ENCODE data around the gene FALEC. TPM values are rescaled to one million over a fixed set of nuclear protein-coding genes. Genes with fewer than 3 reads are reported as not detected.
A peak's percentile ranks its signal among the peaks of the same experiment; 100 is the strongest.

FALEC gene
- polyA plus RNA-seq, 1 experiment, result not detected

DNA sequence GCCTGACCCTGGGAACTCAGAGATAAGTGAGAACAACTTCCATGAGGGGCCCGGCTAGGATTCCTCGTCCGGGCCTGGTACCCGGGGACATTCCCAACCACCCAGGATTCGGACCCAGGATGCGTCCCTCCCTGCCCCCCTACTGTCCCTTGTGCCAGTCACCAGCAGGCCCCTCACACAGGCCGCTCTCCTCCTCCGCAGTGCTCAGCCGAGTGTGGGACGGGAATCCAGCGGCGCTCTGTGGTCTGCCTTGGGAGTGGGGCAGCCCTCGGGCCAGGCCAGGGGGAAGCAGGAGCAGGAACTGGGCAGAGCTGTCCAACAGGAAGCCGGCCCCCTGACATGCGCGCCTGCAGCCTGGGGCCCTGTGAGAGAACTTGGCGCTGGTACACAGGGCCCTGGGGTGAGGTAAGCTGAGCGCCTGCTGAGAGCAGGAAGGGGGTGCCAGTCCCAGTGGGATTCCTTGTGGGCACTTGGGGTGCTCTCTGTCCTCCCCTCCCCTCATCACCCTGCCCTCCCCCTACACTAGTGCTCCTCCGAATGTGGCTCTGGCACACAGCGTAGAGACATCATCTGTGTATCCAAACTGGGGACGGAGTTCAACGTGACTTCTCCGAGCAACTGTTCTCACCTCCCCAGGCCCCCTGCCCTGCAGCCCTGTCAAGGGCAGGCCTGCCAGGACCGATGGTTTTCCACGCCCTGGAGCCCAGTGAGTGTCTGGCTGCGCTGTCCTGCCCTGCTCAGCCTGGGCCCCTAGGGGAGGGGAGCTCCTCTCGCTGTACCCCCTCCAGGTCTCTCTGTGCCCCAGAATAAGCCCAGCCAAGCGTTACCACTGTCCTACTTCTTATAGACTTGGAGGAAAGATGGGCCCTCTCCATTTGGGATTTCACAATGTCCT lies 43.5 kb downstream of the FALEC start:
- Histone ChIP-seq H3K36me3 (ENCODE audit: control insufficient read depth, insufficient read depth, low read length) (peaks cover 7% of the 10 kb centered on the region), H3K4me3 (ENCODE audit: low read depth, low read length) (no peak overlapping the region), H3K27me3 (ENCODE audit: control insufficient read depth, insufficient read depth, low read length) (no peaks in the 10 kb centered on the region)
- no peak for DNase-seq (ENCODE audit: low read depth)
- TF ChIP-seq, protein P1, sequence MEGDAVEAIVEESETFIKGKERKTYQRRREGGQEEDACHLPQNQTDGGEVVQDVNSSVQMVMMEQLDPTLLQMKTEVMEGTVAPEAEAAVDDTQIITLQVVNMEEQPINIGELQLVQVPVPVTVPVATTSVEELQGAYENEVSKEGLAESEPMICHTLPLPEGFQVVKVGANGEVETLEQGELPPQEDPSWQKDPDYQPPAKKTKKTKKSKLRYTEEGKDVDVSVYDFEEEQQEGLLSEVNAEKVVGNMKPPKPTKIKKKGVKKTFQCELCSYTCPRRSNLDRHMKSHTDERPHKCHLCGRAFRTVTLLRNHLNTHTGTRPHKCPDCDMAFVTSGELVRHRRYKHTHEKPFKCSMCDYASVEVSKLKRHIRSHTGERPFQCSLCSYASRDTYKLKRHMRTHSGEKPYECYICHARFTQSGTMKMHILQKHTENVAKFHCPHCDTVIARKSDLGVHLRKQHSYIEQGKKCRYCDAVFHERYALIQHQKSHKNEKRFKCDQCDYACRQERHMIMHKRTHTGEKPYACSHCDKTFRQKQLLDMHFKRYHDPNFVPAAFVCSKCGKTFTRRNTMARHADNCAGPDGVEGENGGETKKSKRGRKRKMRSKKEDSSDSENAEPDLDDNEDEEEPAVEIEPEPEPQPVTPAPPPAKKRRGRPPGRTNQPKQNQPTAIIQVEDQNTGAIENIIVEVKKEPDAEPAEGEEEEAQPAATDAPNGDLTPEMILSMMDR (IDR thresholded peaks at IDR 0.05; ENCODE audit: insufficient read depth, low read depth, low read length), result no peak
- CTCF ChIA-PET, result interaction anchor here (0.5 to 9.9 kb wide), 26 partner anchors 9 to 437 kb away, joined by 3 to 121 read pairs (median 7); partner anchors contain the start of genes ADAMTSL4, CERS2, CTSK and ECM1
- POLR2A ChIA-PET, result no interaction called here

DNA sequence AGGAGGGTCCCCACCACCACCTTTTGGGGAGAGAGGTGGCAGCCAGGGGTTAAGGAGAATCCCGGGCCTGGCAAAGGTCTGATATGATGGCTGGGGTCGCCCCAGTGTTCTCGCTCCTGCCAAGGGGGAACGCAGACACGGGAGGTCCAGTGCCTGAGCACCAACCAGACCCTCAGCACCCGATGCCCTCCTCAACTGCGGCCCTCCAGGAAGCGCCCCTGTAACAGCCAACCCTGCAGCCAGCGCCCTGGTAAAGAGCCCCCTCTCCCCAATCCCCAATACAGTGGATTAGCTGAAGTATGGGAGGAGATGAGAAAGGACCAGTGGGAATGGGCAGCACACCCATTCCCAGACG lies 44.1 kb downstream of the FALEC start:
- H3K36me3 ChIP-seq (ENCODE audit: control insufficient read depth, insufficient read depth, low read length), result peaks cover 7% of the 10 kb centered on the region
- TF ChIP-seq, protein P1 (IDR thresholded peaks at IDR 0.05; ENCODE audit: insufficient read depth, low read depth, low read length), result no peak
- ChIA-PET POLR2A (no interaction called here), CTCF (interaction anchor here (1.0 to 9.9 kb wide), 22 partner anchors 10 to 436 kb away, joined by 3 to 121 read pairs (median 8); partner anchors contain the start of genes ADAMTSL4, CERS2, CTSK and ECM1)
- no peak overlapping the region for H3K4me3 ChIP-seq (ENCODE audit: low read depth, low read length)
- no peak for DNase-seq (ENCODE audit: low read depth)
- no peaks in the 10 kb centered on the region for H3K27me3 ChIP-seq (ENCODE audit: control insufficient read depth, insufficient read depth, low read length)

DNA sequence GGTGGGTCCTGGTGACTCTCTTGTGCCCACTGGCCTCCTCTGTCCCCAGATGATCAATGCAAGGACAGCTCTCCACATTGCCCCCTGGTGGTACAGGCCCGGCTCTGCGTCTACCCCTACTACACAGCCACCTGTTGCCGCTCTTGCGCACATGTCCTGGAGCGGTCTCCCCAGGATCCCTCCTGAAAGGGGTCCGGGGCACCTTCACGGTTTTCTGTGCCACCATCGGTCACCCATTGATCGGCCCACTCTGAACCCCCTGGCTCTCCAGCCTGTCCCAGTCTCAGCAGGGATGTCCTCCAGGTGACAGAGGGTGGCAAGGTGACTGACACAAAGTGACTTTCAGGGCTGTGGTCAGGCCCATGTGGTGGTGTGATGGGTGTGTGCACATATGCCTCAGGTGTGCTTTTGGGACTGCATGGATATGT lies 44.5 kb downstream of the FALEC start:
- Histone ChIP-seq H3K4me3 (ENCODE audit: low read depth, low read length) (no peak overlapping the region), H3K27me3 (ENCODE audit: control insufficient read depth, insufficient read depth, low read length) (no peaks in the 10 kb centered on the region), H3K36me3 (ENCODE audit: control insufficient read depth, insufficient read depth, low read length) (peaks cover 7% of the 10 kb centered on the region)
- ChIA-PET CTCF (interaction anchor here (1.0 to 9.9 kb wide), 35 partner anchors 10 to 436 kb away, joined by 3 to 121 read pairs (median 7); partner anchors contain the start of genes ADAMTSL4, CERS2, CTSK and ECM1), POLR2A (interaction anchor here (0.5 to 1.2 kb wide), 2 partner anchors 19 to 500 kb away, joined by 4 to 5 read pairs; partner anchors contain the start of gene MCL1)
- DNase-seq (ENCODE audit: low read depth), result no peak
- TF ChIP-seq, protein P1 (IDR thresholded peaks at IDR 0.05; ENCODE audit: insufficient read depth, low read depth, low read length), result peak; percentile 94

DNA sequence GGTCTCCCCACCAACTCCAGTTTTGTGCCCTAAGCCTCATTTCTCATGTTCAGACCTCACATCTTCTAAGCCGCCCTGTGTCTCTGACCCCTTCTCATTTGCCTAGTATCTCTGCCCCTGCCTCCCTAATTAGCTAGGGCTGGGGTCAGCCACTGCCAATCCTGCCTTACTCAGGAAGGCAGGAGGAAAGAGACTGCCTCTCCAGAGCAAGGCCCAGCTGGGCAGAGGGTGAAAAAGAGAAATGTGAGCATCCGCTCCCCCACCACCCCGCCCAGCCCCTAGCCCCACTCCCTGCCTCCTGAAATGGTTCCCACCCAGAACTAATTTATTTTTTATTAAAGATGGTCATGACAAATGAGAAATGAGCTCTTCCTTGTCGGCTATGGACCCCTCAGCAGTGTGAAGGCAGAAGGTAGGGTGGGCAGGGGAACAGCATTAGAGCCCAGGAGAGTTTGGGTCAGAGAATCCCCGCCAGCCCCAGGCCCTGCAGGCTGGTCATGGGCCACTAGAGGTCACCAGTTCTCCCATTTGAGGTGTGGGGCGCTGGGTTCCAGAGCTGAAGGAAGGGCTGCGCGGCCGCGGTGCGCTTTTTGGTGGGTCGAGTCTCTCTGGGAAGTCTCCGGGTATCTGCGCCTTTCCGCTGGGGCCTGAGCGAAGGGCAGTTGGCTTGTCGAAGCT lies 45.2 kb downstream of the FALEC start:
- Histone ChIP-seq H3K36me3 (ENCODE audit: control insufficient read depth, insufficient read depth, low read length) (peaks cover 6% of the 10 kb centered on the region), H3K4me3 (ENCODE audit: low read depth, low read length) (peak overlapping the region; percentile 47), H3K27me3 (ENCODE audit: control insufficient read depth, insufficient read depth, low read length) (no peaks in the 10 kb centered on the region)
- TF ChIP-seq, protein P1 (IDR thresholded peaks at IDR 0.05; ENCODE audit: insufficient read depth, low read depth, low read length), result peak; percentile 90
- DNase-seq (ENCODE audit: low read depth), result no peak
- POLR2A ChIA-PET, result interaction anchor here (0.5 to 1.2 kb wide), 2 partner anchors 19 to 500 kb away, joined by 4 to 5 read pairs; partner anchors contain the start of gene MCL1
- CTCF ChIA-PET, result interaction anchor here (0.6 to 9.9 kb wide), 42 partner anchors 9 to 435 kb away, joined by 3 to 121 read pairs (median 5); partner anchors contain the start of genes ADAMTSL4, CTSK, ECM1 and ENSA

All from BJ (cell line).